ENCODE results near the gene MARCO.

The MARCO gene

DNA sequence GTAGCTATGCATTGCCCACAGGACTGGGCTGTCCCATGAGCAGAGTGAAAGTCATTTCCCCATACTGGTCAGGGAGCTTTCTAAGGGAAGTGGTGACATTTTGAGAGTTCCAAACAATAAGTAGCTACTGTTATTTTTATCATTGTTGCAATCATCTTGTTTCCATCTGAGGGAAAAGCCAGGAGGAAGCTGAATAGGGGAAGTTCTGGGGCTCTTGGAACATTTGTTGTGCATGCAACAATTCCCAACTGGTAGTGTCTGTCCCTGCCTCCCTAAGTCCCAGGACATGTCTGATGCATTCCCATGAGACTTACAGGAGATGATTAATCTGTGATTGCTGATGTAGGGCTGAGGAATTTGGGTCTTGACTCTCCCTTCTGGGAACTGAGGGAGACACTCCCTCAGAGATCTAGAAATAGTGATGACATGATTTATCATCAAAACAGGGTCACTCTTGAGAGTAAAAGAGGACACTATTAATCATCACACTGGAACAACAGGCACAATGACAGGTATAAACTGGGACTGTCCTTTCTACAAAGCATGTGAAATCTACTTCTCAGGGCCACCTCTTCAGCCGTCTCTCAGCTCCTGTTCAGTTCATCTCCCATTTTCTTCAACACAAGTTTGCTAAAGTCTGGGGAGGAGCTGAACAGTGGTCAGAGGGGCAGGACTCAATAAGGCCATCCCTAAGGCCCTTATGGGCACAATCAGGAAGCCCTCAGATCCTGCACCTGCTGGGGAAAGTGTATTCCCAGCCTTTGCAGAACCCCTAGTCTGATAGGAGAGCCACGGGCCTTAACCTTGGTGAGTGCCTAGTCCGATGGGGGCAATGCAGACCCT is 28.0 kb upstream of the MARCO start:
- ATAC-seq = no peak
- no peak for TF ChIP-seq GLIS3 (CRISPR knock-in tag; IDR thresholded peaks at IDR 0.05)
- no peak for TF ChIP-seq TCF4 (CRISPR knock-in tag; IDR thresholded peaks at IDR 0.05; ENCODE audit: borderline replicate concordance)
- no peak for TF ChIP-seq ARNTL (CRISPR knock-in tag; IDR thresholded peaks at IDR 0.05; ENCODE audit: borderline replicate concordance, low read depth)
- TF ChIP-seq ZNF70 (CRISPR knock-in tag; IDR thresholded peaks at IDR 0.05) = no peak
- no peak for TF ChIP-seq POU6F1 (CRISPR knock-in tag; IDR thresholded peaks at IDR 0.05; ENCODE audit: borderline replicate concordance, low read depth)
- TF ChIP-seq, protein P1, sequence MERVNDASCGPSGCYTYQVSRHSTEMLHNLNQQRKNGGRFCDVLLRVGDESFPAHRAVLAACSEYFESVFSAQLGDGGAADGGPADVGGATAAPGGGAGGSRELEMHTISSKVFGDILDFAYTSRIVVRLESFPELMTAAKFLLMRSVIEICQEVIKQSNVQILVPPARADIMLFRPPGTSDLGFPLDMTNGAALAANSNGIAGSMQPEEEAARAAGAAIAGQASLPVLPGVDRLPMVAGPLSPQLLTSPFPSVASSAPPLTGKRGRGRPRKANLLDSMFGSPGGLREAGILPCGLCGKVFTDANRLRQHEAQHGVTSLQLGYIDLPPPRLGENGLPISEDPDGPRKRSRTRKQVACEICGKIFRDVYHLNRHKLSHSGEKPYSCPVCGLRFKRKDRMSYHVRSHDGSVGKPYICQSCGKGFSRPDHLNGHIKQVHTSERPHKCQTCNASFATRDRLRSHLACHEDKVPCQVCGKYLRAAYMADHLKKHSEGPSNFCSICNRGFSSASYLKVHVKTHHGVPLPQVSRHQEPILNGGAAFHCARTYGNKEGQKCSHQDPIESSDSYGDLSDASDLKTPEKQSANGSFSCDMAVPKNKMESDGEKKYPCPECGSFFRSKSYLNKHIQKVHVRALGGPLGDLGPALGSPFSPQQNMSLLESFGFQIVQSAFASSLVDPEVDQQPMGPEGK (CRISPR knock-in tag; IDR thresholded peaks at IDR 0.05; ENCODE audit: borderline replicate concordance) = no peak
- no peak for TF ChIP-seq TOX (CRISPR knock-in tag; IDR thresholded peaks at IDR 0.05; ENCODE audit: borderline replicate concordance)
- no peak for TF ChIP-seq OSR1 (CRISPR knock-in tag; IDR thresholded peaks at IDR 0.05)
- TF ChIP-seq, protein P2, sequence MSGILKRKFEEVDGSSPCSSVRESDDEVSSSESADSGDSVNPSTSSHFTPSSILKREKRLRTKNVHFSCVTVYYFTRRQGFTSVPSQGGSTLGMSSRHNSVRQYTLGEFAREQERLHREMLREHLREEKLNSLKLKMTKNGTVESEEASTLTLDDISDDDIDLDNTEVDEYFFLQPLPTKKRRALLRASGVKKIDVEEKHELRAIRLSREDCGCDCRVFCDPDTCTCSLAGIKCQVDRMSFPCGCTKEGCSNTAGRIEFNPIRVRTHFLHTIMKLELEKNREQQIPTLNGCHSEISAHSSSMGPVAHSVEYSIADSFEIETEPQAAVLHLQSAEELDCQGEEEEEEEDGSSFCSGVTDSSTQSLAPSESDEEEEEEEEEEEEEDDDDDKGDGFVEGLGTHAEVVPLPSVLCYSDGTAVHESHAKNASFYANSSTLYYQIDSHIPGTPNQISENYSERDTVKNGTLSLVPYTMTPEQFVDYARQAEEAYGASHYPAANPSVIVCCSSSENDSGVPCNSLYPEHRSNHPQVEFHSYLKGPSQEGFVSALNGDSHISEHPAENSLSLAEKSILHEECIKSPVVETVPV (CRISPR knock-in tag; IDR thresholded peaks at IDR 0.05) = no peak
- no peak for TF ChIP-seq CSDC2 (CRISPR knock-in tag; IDR thresholded peaks at IDR 0.05)
- no peak for TF ChIP-seq ZFP3 (CRISPR knock-in tag; IDR thresholded peaks at IDR 0.05)

DNA sequence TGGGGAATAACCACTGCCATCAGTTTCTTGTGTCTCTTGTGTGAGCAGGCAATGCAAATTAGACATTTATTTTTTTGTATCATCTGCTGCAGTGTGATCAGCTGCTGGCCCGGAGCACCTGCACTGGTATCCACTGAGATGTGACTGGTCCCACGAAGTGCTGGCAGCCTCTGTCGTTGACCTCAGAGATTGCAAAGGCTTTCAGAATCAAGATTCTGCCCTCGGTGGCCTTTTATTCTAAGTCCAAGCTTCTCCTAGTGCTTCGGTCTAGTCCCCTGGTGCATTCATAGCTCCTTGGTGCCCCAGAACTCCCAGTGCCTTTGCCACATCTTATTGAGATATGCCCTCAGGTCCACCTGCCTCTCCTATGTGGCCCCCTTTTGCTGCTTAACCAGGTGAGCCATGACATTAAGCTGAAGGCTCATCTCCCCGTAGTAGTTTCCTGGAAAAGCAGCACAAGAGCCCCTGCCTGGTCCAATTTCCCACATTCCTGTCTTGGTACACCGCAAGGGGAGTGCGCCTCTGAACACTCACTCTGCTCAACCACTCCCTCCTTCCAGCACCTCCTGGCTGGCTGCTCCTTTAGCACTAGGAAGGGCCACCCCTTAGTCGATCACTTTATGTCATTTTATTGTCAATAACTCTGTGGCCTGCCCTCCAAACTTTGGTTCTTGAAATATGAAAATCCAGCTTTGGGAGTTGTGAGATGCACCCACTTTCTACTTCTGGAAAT is 27.1 kb upstream of the MARCO start:
- no peak for ATAC-seq
- TF ChIP-seq ZNF8 (CRISPR knock-in tag; IDR thresholded peaks at IDR 0.05) (no peak), ZC3H10 (CRISPR knock-in tag; IDR thresholded peaks at IDR 0.05) (no peak), TOX (CRISPR knock-in tag; IDR thresholded peaks at IDR 0.05; ENCODE audit: borderline replicate concordance) (no peak), ESRRG (CRISPR knock-in tag; IDR thresholded peaks at IDR 0.05) (no peak), ARNTL (CRISPR knock-in tag; IDR thresholded peaks at IDR 0.05; ENCODE audit: borderline replicate concordance, low read depth) (no peak), TCF4 (CRISPR knock-in tag; IDR thresholded peaks at IDR 0.05; ENCODE audit: borderline replicate concordance) (no peak), CREB5 (CRISPR knock-in tag; IDR thresholded peaks at IDR 0.05; ENCODE audit: low read depth) (no peak), GLIS3 (CRISPR knock-in tag; IDR thresholded peaks at IDR 0.05) (no peak), SNAI2 (CRISPR knock-in tag; IDR thresholded peaks at IDR 0.05) (no peak), ISL1 (CRISPR knock-in tag; IDR thresholded peaks at IDR 0.05) (no peak), ZNF565 (CRISPR knock-in tag; conservative IDR thresholded peaks at IDR 0.05; ENCODE audit: low read depth) (no peak), OSR1 (CRISPR knock-in tag; IDR thresholded peaks at IDR 0.05) (no peak), ZNF70 (CRISPR knock-in tag; IDR thresholded peaks at IDR 0.05) (no peak), ZFP30 (CRISPR knock-in tag; IDR thresholded peaks at IDR 0.05) (no peak)
- TF ChIP-seq, protein P1 (CRISPR knock-in tag; IDR thresholded peaks at IDR 0.05; ENCODE audit: borderline replicate concordance) = no peak
- TF ChIP-seq, protein P3, sequence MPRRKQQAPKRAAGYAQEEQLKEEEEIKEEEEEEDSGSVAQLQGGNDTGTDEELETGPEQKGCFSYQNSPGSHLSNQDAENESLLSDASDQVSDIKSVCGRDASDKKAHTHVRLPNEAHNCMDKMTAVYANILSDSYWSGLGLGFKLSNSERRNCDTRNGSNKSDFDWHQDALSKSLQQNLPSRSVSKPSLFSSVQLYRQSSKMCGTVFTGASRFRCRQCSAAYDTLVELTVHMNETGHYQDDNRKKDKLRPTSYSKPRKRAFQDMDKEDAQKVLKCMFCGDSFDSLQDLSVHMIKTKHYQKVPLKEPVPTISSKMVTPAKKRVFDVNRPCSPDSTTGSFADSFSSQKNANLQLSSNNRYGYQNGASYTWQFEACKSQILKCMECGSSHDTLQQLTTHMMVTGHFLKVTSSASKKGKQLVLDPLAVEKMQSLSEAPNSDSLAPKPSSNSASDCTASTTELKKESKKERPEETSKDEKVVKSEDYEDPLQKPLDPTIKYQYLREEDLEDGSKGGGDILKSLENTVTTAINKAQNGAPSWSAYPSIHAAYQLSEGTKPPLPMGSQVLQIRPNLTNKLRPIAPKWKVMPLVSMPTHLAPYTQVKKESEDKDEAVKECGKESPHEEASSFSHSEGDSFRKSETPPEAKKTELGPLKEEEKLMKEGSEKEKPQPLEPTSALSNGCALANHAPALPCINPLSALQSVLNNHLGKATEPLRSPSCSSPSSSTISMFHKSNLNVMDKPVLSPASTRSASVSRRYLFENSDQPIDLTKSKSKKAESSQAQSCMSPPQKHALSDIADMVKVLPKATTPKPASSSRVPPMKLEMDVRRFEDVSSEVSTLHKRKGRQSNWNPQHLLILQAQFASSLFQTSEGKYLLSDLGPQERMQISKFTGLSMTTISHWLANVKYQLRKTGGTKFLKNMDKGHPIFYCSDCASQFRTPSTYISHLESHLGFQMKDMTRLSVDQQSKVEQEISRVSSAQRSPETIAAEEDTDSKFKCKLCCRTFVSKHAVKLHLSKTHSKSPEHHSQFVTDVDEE (CRISPR knock-in tag; IDR thresholded peaks at IDR 0.05) = no peak

All from SK-N-SH treated with all-trans-retinoic acid at 6 μM for 48 hours (cell line).